NCI-H146 (cell line): ENCODE data around the gene C10orf143.
"Not testable (repeated sequence)": the region's sequence is repeated elsewhere in the genome, so short reads cannot be mapped to it uniquely, and the experiment has no call there.

ENCODE experiments used
- DNase-seq: peaks from one replicate; lab custom pipeline; 2025; lab: John Stamatoyannopoulos, UW

The C10orf143 gene

DNA sequence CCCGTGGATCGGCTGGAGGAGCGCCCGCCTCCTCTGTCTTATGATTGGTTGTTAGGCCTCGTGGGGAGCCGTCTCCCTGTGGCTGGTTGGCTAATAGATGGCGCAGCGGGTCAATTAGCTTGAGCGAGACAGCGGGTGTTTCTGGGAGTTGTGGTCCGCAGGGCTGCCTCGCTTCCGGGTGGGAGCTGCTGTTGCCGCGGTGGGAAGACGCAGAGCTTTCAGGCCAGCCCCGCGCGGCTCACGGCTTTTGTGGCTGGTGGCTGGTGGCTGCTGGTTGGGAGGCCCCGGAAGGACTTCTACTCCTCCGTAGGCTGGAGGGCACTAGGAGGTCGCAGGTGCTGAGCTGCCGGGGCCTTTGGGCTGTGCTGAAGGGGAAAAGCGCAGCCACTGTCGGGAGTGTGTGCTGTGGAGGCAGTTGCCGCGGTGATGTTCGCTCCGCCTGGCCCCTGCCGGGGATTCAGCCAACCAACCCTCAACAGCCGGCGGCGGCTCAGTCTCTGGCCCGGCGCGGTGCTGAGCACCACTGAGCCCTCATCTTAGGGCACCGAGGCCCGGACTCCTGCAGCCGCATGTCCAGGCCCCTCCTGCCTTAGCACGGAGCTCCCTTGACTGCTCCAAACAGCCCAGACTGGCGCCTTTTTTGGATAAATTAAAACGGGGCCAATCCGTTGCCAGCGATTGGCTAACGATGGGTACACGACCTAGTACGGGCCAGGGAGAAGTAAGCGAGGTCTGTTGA is 652 bp upstream of the C10orf143 start:
- DNase-seq: peak; percentile 97

- peak; percentile 73 for DNase-seq
Observed at GRCh38 chr10:130109796-130110245, 809 bp downstream of the C10orf143 start.

- no peak for DNase-seq
Observed at GRCh38 chr10:130108934-130109604, 1.6 kb downstream of the C10orf143 start.

GRCh38 chr10:130108146-130108545 is 2.5 kb downstream of the C10orf143 start:
- not testable (repeated sequence) for DNase-seq

DNA sequence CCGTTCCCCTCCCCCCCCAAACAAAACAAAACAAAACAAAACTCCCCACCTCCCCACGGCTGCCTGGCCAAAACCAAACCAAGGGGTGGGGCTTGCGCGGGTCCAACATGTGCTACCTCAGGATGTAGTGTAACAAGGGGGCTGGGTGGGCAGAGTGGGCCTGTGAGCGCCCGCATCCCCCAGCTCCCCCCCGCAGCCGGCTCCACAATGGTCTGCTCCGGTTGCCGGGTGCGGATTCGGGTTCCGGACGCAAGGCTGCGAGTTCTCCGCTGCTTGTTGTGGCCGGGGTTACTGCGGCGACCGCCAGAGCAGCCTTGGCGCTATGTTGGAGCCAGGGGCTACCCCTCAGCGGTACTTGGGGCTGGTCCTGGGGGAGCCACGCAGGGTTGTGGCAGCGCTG is 4.9 kb downstream of the C10orf143 start:
- DNase-seq: no peak

DNA sequence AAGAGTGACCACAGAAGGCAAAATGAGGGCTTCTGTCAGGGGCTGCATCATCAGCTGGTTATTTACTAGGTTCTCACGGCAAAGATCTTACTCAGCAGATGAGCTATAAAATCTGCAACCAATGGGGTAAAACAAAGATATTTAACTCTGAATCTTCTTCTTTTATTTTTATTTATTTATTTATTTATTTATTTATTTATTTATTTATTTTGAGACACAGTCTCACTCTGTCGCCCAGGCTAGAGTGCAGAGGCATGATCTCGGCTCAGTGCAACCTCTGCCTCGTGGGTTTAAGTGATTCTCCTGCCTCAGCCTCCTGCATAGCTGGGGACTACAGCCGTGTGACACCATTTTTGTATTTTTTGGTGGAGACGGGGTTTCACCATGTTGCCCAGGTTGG is 11.3 kb downstream of the C10orf143 start:
- no peak for DNase-seq

DNA sequence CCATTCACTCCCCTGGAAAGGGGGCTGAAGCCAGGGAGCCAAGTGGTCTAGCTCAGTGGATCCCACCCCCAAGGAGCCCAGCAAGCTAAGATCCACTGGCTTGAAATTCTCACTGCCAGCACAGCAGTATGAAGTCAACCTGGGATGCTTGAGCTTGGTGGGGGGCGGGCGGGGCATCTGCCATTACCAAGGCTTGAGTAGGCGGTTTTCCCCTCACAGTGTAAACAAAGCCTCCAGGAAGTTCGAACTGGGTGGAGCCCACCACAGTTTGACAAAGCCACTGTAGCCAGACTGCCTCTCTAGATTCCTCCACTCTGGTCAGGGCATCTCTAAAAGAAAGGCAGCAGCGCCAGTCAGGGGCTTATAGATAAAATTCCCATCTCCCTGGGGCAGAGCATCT is 20.1 kb downstream of the C10orf143 start:
- DNase-seq: not testable (repeated sequence)

DNA sequence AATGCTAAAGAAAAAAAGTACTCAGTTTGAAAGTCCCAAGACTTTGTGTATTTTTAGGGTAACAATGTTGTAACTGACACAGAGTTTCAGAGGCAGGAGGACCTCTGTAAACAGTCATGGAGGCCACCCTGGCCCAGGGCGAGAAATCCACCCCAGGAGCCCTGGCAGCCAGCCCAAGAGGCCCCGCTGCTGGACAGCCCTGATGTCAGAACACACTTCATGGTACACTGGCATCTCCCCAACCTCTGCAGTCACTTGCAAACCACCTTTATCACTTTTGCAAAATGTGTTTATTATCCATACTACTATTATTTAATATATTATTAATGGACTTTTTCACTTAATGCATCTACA is 30.2 kb downstream of the C10orf143 start:
- no peak for DNase-seq

DNA sequence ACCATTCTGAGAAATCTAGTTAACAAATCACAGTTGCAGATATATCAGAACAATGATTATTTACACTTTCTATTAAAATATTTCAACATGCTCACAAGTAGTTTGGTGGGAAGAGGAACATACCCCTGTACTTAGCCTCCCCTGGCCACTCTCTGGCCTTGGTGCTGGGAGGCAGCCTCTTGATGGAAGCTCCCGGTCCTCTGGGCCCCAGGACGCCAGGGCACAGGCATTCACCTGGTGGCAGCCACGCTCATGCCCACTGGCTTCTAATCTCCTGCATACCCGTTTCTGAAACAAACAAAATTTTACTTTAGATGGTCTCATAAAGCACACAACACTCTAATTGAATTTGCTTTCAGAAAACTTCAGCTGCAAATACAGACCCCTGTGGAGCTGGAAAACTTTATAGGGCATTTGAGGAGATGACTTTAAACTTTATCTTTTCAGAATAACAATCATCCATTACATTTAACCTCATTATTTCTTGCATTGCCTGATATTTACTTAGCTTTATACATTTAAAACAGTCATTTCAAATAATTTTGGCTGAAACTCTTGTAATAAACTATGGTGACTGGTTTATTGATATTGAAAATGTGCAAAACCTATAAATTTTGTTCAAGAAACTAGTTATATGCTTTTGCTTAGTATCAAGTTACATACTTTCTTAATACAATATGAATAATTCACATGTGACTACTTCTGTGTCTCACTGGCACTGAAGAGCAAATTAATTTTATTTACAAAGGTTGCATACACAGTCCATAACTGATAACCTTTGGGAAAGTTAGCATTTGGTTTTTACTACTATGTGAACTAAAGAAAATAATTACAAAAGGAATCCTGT is 30.8 kb downstream of the C10orf143 start:
- DNase-seq: no peak

DNA sequence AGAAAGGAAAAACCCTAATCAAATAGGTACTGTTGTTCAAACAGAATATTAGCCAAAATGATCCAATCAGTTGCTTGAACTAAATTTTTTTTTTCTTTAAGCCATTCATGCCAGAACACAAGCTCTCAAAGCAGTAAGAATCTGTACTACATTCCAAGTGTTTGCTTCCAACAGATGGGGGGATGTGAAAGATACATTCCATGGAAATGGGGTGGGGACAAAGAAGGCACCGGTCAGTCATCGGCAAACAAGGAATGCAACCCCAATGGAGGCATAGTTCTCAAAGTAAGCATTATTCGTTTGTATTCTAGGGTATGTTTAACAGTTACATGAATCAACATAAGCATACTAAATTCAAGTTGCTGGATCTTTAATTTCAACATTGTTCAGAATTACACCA is 32.5 kb downstream of the C10orf143 start:
- DNase-seq: no peak

GRCh38 chr10:130076681-130077080 is 33.9 kb downstream of the C10orf143 start:
- DNase-seq: no peak

DNA sequence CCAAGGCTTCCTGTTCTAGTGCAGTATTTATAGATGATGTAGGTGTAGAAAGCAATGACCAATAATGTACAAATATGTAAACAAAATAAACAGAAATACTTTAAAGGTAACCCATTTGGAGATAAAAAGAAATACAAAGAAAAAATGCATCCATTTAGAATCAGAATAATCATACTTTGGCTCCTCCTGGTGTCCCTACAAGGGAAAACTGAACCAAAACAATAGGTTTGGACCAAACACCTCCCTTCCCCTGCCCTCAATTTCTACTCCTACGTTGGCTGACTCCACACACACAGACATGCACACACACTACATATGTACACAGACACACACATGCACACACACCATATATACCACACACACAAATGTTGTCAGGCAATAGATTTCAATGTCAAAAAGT is 36.0 kb downstream of the C10orf143 start:
- DNase-seq: no peak

- no peak for DNase-seq
Observed at GRCh38 chr10:130073912-130074311, 36.7 kb downstream of the C10orf143 start.

- no peak for DNase-seq
Observed at GRCh38 chr10:130072247-130072646, 38.4 kb downstream of the C10orf143 start.

DNA sequence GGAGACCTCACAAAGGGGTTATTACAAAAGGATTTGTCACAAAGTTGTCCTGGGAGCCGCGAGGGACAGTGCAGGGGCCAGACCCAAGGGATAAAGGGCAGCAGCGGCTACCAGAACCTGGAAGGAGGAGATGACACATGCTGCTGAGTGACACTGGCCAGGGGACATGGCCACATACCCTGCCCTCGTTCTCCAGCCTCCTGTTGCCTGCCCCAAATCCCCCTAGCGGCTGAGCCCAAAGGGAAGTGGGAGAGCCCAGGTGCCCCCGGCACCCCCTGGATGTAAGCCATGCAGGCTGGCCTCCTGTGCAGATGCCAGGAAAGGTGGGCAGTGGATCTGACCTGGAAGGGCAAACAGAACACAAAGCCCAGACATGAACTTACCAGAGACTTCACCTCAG is 42.7 kb downstream of the C10orf143 start:
- no peak for DNase-seq

GRCh38 chr10:130066743-130067142 is 43.9 kb downstream of the C10orf143 start:
- DNase-seq: no peak

DNA sequence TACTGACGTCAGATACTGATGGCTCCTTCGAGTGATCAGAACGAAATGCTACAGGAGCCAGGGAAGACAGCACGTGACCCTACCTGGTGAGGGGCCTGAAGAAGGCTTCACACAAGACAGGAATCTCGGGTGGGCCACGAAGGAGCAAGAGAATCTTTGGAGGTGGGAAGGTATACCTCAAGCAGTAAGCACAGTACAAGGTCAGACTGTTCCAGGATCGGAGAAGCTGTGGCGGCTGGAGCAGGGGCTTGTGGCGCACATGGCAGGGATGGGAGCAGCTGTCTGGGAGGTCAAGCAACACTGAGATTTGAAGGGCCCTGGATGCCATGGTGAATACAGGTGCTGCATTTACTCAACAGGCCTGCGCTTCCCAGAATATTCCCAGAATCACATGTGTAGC is 45.4 kb downstream of the C10orf143 start:
- no peak for DNase-seq

DNA sequence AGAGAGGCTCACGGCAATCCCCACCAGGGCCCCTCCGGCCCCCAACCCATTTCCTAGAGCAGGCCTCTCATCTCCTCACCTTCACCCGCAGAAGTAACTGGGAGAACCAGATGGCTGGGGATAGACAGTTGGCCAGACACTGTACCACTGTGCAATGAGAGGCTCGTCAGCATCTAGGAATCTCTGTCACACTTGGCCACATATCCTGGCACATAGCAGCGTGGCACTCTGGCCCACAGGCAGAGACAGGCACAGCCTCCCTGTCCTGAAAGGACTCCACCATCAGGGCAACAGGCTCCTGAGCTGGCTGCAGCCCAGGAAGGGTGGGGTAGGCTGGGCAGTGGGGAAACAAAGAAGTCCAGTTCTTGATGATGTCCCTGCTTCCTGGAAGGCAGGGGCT is 45.8 kb downstream of the C10orf143 start:
- DNase-seq: no peak

DNA sequence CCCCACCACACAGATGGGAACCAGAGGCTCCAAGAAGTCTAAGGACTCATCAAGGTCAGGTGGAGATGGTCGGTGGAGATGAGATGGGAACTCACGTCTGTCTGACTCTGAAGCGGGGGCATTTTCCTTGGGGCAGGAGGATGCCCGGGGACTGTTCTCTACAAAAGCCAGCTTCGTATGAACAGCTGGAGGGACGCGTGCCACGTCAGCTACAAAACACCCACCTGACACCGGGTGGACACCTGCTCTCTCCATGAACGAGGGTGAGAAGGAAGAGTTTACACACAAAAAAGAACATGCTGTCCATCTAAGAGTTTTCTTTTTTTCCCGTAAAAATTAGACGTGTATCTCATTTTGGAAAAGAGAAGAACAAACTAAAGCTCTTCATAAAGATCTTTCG is 47.7 kb downstream of the C10orf143 start:
- DNase-seq: no peak

GRCh38 chr10:130062201-130062600 is 48.4 kb downstream of the C10orf143 start:
- DNase-seq: no peak

GRCh38 chr10:130061760-130062159 is 48.9 kb downstream of the C10orf143 start:
- DNase-seq: no peak

DNA sequence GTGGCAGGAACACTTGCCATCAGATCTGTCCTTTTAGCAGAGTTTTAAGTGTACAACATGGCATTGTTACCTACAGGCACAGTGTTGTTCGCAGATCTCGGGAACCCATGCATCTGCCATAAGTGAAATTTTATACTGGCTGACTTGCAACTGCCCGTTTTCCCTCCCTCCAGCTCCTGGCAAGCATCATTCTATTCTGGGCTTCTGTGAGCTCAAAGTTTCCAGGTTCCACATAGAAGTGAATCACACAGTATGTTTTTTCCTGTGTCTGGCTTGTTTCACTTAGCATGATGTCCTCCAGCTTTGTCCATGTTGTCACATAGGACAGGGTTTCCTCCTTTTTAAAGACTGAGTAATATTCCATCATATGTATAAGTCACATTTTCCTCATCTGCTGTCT is 56.6 kb downstream of the C10orf143 start:
- no peak for DNase-seq

- no peak for DNase-seq
Observed at GRCh38 chr10:130053561-130053960, 57.1 kb downstream of the C10orf143 start.
